ENCODE data around the gene UBR2. TPM values are rescaled to one million over a fixed set of nuclear protein-coding genes. Genes with fewer than 3 reads are reported as not detected.
"Not testable (repeated sequence)": the region's sequence is repeated elsewhere in the genome, so short reads cannot be mapped to it uniquely, and the experiment has no call there.

The UBR2 gene
- total and polyA plus RNA-seq, 2 donors (not counting 3 experiments of a cell fraction or from before 2014, with no cell fraction given): 8.0 to 22.3 TPM

DNA sequence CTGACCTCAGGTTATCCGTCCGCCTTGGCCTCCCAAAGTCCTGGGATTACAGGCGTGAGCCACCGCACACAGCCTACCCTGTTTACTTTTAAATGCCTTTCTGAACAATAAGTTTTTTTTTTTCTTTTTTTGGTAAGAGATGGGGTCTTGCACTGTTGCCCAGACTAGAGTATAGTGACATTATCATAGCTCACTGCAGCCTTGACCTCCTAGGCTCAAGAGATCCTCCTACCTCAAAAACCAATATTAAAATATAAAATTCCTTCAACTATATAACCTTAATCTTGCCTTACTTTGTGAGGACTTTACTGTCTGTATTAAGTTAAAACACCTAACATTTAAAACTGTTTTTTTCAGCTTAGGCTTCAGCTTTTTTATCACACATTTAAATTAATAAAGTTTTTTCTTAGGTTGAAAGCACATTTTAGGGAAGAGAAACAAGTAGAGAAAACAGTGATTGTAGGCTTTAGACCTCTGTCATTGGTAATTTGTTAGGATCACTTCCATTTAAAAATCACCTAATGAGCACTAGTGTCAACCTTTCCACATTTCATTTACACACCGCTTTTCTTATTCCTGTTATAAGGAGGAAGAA lies 2.9 kb downstream of the UBR2 start:
- H3K4me2 ChIP-seq (ENCODE audit: insufficient read depth, low read length): no peak overlapping the region
- H3K9ac ChIP-seq (replicated peaks; ENCODE audit: extremely low read depth, insufficient read depth, low read length): no peak overlapping the region
- no peak overlapping the region for H2AFZ ChIP-seq (ENCODE audit: low read depth, low read length)
- no TSS peak for BruUV-seq (replicated peaks)
- H3K79me2 ChIP-seq (ENCODE audit: control insufficient read depth, insufficient read depth, low read length): peaks cover 66% of the 10 kb centered on the region
- no peak for TF ChIP-seq MYC (IDR thresholded peaks at IDR 0.05; ENCODE audit: low read depth, low read length)
- no peak for TF ChIP-seq GATA2 (IDR thresholded peaks at IDR 0.05; ENCODE audit: insufficient read depth, insufficient read length, low read depth, low read length)
- no peak for TF ChIP-seq CTCF (IDR thresholded peaks at IDR 0.05; ENCODE audit: extremely low read depth in 1 of 2, insufficient read depth in 1 of 2, low read depth in 1 of 2, low read length in 2 of 2)
- no peak for TF ChIP-seq POLR2A (IDR thresholded peaks at IDR 0.05; ENCODE audit: low read depth, low read length)
- TF ChIP-seq JUN (IDR thresholded peaks at IDR 0.05; ENCODE audit: borderline replicate concordance, insufficient read depth, insufficient read length, low read depth): no peak
- TF ChIP-seq, protein P1, sequence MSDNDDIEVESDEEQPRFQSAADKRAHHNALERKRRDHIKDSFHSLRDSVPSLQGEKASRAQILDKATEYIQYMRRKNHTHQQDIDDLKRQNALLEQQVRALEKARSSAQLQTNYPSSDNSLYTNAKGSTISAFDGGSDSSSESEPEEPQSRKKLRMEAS (IDR thresholded peaks at IDR 0.05; ENCODE audit: insufficient read depth, insufficient read length): no peak
- TF ChIP-seq FOS (IDR thresholded peaks at IDR 0.05; ENCODE audit: borderline replicate concordance, insufficient read depth, low read length): no peak
- TF ChIP-seq EZH2 (IDR thresholded peaks at IDR 0.05; ENCODE audit: borderline replicate concordance, low read depth, low read length, severe bottlenecking): no peak
- no peak for TF ChIP-seq POLR2AphosphoS5 (IDR thresholded peaks at IDR 0.05; ENCODE audit: insufficient read depth, low read depth, low read length)
- H3K4me3 ChIP-seq (replicated peaks in 1 of 3; ENCODE audit: insufficient read depth in 1 of 3, low read depth in 1 of 3, low read length in 3 of 3): no peak overlapping the region
- H3K9me3 ChIP-seq (replicated peaks; ENCODE audit: control insufficient read depth, insufficient read depth, low read length): no peaks in the 10 kb centered on the region
- ChIA-PET POLR2A (no interaction called here), CTCF (no interaction called here)
- FAIRE-seq: no peak
- no peak overlapping the region for H3K27ac ChIP-seq (ENCODE audit: insufficient read depth, low read depth, low read length)
- no peaks in the 10 kb centered on the region for H3K9me1 ChIP-seq (replicated peaks; ENCODE audit: control insufficient read depth, extremely low read depth, insufficient read depth, low read length)
- H3K4me1 ChIP-seq (ENCODE audit: control insufficient read depth, extremely low read depth, insufficient read depth, low read length): peaks cover 16% of the 10 kb centered on the region
- DNase-seq (ENCODE audit: low read depth, low spot score): no peak
- intact Hi-C loops (cut with micrococcal nuclease): no loop called here
- dilution Hi-C loops (cut with MboI; ENCODE audit: extremely low pct_ligation_motif_present, low sequenced_read_pairs): no loop called here
- H3K36me3 ChIP-seq (ENCODE audit: control insufficient read depth in 2 of 2, extremely low read depth in 1 of 2, insufficient read depth in 2 of 2, low read length in 2 of 2): no peaks in the 10 kb centered on the region
- H4K20me1 ChIP-seq (replicated peaks; ENCODE audit: control insufficient read depth, extremely low read depth, insufficient read depth, low read length): peaks cover 3% of the 10 kb centered on the region
- no peaks in the 10 kb centered on the region for H3K27me3 ChIP-seq (ENCODE audit: control insufficient read depth in 2 of 2, insufficient read depth in 2 of 2, low read length in 2 of 2)

GRCh38 chr6:42567237-42567636 lies 3.4 kb downstream of the UBR2 start:
- H3K36me3 ChIP-seq (ENCODE audit: control insufficient read depth in 2 of 2, extremely low read depth in 1 of 2, insufficient read depth in 2 of 2, low read length in 2 of 2); H2AFZ ChIP-seq (ENCODE audit: low read depth, low read length); H3K4me3 ChIP-seq (replicated peaks in 1 of 3; ENCODE audit: insufficient read depth in 1 of 3, low read depth in 1 of 3, low read length in 3 of 3); H3K4me2 ChIP-seq (ENCODE audit: insufficient read depth, low read length); intact Hi-C loops (cut with micrococcal nuclease); H4K20me1 ChIP-seq (replicated peaks; ENCODE audit: control insufficient read depth, extremely low read depth, insufficient read depth, low read length); DNase-seq (ENCODE audit: low read depth, low spot score); POLR2A ChIA-PET; FAIRE-seq; H3K9me1 ChIP-seq (replicated peaks; ENCODE audit: control insufficient read depth, extremely low read depth, insufficient read depth, low read length); H3K9ac ChIP-seq (replicated peaks; ENCODE audit: extremely low read depth, insufficient read depth, low read length); dilution Hi-C loops (cut with MboI; ENCODE audit: extremely low pct_ligation_motif_present, low sequenced_read_pairs); BruUV-seq (replicated peaks); H3K27me3 ChIP-seq (ENCODE audit: control insufficient read depth in 2 of 2, insufficient read depth in 2 of 2, low read length in 2 of 2); H3K9me3 ChIP-seq (replicated peaks; ENCODE audit: control insufficient read depth, insufficient read depth, low read length); H3K27ac ChIP-seq (ENCODE audit: insufficient read depth, low read depth, low read length): not testable (repeated sequence)
- H3K79me2 ChIP-seq (ENCODE audit: control insufficient read depth, insufficient read depth, low read length): peaks cover 66% of the 10 kb centered on the region
- H3K4me1 ChIP-seq (ENCODE audit: control insufficient read depth, extremely low read depth, insufficient read depth, low read length): peaks cover 16% of the 10 kb centered on the region
- CTCF ChIA-PET: interaction anchor here (1.1 kb wide), 1 partner anchor 19 kb away, joined by 4 read pairs; no protein-coding TSS in a partner anchor

Data from endothelial cell of umbilical vein (primary cell).